Posterior vena cava (tissue), 2 donors: ENCODE data around the gene NHS. TPM values are rescaled to one million over a fixed set of nuclear protein-coding genes. Genes with fewer than 3 reads are reported as not detected.

Experiments
- DNase-seq: peaks from one replicate; pipeline ENCODE4 v3.0.0-alpha.2; 2020; ENCODE audit warnings: low spot score
- intact Hi-C, 2 donors: fragments of 100-400 bp; cut with DNase I; formaldehyde crosslinking; loops; one replicate each; pipeline versions ENCODE4 v1.14.1 to v1.14.2; 2022 to 2023
- total RNA-seq, 2 donors: library from RNA; stranded (reverse); fragmentation: NEBNext Ultra II Directional; extraction: Animal tissue kit (Norgen Biotek cat#: 25700); gene quantifications; one replicate each; pipeline ENCODE4 v1.2.1, GENCODE V29; 2021
- donor health status: DM: yes; HTN: yes; CAD: no.
- donor health status: DM: yes; HTN: yes; CAD: no.

The NHS gene
- total RNA-seq, 2 donors from 2014 or later = 11.1 to 12.2 TPM

DNA sequence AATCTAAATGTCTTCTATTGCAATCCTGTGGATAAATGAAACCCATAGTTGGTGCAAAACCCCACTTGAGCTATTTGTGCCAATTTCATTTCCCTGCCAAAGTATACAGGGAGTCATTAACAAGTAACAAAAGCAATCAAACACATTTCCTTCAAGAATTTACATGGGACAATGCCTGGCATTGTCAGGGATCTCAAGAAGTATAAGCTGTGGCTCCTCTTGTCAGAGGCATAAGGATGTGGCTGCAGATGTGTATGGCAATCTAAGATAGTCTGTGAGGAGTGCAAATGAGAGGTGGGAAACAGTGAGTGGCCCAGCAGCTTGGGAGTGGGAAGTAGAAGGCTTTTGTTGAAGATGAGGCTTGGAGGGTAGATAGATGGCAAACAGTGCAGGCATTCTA is 304.3 kb downstream of the NHS start:
- no peak for DNase-seq
- intact Hi-C loops = loop anchor here in 1 of 2 donors (2.0 kb wide), 1 partner anchor 18 kb away; no protein-coding TSS in a partner anchor

DNA sequence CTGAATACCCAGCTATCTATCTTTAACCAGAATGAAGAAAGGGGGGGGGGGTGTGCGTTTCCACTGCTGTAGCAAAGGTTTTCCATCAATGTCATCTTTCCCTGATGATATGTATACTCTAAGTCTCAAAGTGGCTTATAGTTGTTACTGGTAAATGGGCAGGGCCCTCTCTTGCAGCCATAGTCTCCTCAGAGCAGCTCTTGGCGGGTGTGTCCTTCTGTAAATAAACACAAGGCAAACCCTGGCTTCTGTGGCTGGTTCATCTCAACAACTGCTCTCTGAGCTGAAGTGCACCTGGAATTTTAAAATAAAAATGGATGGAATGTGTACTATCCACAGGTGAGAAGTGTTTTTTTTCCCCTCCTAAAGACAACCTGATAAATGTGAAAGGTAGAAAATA is 304.8 kb downstream of the NHS start:
- intact Hi-C loops = loop anchor here in 1 of 2 donors (2.0 kb wide), 1 partner anchor 17 kb away; no protein-coding TSS in a partner anchor
- DNase-seq = no peak

DNA sequence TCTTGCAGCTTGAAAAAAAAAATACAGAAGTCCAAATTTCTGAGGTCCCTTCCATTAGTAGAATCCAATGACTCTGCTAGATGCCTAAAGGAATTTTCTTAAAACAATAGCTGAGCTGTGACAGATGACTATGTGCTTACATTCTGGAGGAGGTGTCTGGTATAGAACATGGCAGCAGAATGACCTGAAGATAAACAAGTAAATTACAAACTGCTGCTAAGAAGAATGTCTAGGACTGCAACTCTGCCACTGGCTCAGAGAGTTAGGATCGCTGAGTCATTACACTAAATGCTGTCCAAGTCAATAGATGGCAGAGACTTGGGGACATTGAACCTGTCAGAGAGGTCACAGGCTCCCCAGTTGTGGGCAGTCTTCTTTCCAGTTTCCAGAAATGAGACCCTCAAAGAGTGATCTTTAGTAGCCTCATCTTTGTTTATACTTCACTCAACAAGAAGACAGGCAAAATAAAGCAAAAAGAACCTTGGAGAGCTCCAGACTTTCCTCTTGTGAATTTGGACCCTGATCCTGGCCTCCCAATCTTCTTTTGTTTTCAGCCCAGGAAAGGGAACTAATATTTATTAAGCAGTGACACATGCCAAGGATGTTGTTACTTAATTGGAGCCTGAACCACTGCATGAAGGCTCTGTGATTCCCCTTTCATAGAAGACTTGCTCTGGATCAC is 305.9 kb downstream of the NHS start:
- intact Hi-C loops = no loop called here

DNA sequence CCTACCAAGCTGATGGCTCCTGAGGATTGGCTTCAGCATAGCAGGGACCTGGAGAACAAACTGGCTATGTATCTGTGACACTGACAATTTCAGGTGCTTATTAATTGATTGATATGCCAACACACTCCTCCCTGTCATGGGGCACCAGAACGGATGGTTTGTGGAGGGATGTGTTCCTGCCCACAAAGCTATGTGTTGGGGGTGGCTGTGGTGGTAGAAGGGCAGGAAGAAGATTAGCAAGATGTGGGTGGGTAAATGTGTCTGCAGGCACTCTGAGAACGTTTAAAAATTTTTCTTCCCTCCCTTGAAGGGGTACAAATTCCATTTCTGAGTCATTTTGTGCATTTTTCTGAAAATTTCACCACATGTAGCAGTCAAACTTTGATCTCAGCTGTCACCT is 307.3 kb downstream of the NHS start:
- DNase-seq = no peak
- intact Hi-C loops = no loop called here

More for the DNA sequence above, 305.9 kb downstream of the NHS start:
- DNase-seq = no peak

DNA sequence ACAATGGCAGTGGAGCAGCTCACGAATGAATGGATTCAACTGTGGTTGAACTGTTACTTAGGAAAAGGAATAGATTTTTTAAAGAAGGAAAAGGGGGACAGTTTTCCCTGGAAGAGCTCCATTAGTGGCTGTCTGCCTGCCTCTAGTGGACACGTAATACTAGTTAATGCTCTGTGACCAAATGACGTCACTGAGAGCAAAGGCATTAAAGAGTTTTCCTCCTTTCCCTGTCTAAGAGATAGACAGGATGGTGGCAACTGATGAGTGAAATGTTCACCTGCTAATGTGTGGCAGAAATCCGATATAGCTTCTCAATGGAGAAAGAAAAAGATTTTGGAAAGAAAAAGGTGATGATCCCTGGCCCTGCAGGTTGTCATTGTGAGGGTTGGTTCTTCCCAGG is 310.0 kb downstream of the NHS start:
- intact Hi-C loops = no loop called here
- no peak for DNase-seq

- intact Hi-C loops = no loop called here
- no peak for DNase-seq
These were observed 312.6 kb downstream of the NHS start for GRCh38 chrX:17687648-17688047.

DNA sequence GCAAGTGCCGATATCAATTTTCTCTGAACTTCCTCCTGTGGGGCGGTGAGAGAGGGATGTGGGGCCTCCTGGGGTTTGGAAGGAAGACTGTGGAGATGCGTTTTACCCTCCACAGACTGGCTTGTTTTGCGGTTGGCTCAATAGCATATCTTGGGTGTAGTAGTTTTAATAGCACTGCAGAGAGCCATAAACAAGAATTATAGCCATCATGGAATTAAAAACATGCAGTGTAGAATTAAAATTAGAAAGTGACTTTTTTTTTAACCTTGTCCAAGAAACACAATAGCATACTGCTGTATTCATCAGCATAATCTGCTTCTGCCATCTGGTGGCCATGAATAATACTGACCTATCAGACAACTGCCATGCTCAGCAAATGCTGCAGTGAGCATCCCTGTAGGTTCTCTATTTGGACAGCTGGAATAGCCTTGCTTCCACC is 315.0 kb downstream of the NHS start:
- intact Hi-C loops = loop anchor here in 1 of 2 donors (5.0 kb wide), 1 partner anchor 448 kb away; no protein-coding TSS in a partner anchor
- DNase-seq = no peak

- intact Hi-C loops = loop anchor here in 1 of 2 donors (5.0 kb wide), 1 partner anchor 451 kb away; no protein-coding TSS in a partner anchor
- no peak for DNase-seq
These were observed 317.8 kb downstream of the NHS start for GRCh38 chrX:17692709-17693346.

- no peak for DNase-seq
- intact Hi-C loops = loop anchor here in 1 of 2 donors (2.0 kb wide), 1 partner anchor 18 kb away; no protein-coding TSS in a partner anchor
These were observed 322.2 kb downstream of the NHS start for GRCh38 chrX:17697191-17697590.

GRCh38 chrX:17700976-17701375 is 326.0 kb downstream of the NHS start:
- no peak for DNase-seq
- intact Hi-C loops = no loop called here

- DNase-seq = no peak
- intact Hi-C loops = no loop called here
These were observed 328.2 kb downstream of the NHS start for GRCh38 chrX:17703201-17703600.

GRCh38 chrX:17705211-17705610 is 330.2 kb downstream of the NHS start:
- no peak for DNase-seq
- intact Hi-C loops = no loop called here

DNA sequence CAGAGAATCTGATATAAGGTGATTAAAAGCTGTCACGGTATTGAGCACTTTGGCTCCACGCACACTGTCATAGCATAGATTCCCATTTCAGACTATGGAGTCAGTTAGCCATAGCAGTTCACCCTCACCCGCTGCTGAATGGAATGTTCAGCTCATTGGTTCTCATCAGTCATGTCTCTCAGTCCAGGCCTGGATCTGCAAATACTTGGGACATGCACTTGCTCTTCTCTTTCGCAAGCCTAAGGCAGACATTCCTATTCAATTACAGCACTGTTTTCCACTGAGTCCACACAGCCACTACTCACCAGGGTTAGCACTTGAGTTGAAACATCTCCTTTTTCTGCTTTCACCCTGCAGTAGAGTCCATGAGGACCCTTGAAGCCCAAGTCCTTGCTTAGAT is 331.7 kb downstream of the NHS start:
- no peak for DNase-seq
- intact Hi-C loops = no loop called here

GRCh38 chrX:17707731-17708130 is 332.7 kb downstream of the NHS start:
- no peak for DNase-seq
- intact Hi-C loops = no loop called here

DNA sequence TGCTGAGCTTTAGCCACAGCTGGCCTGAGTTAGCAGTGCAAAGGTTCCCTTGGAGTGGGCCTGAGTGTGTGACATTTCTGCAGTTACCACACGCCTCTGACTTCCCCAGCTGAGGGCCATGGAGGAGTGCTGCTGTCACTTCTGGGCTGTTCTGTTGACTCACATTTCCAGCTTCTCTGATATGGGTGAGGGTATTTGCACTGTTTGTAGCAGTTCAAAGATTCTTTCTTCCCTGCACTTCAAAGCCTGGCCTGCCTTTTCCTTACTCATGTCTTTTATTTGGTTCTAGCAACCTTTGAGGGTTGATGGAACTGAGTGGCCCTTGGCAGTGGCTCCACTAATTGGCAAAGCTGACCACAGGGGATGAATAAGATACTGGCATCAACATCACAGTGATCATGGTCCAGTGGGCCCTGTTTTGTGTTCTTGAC is 335.9 kb downstream of the NHS start:
- intact Hi-C loops = no loop called here
- no peak for DNase-seq

DNA sequence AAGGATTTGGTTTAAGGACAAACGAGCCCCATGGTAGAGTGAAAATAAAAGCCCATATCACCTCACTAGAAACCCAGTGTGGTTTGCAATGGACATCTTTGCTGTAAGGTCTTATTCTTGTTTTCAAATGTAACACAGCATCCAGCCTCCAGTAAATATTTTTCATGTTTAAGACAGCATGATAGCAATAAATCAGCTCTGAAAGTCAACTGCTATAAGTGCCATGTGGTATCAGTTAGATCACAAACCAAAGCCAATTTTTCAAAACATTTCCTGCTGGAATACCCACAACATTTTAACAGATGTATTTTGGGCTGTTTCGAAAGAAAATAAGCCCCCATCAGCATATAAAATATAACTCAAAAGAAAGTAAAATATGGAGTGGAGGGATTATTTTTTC is 338.3 kb downstream of the NHS start:
- DNase-seq = no peak
- intact Hi-C loops = no loop called here

DNA sequence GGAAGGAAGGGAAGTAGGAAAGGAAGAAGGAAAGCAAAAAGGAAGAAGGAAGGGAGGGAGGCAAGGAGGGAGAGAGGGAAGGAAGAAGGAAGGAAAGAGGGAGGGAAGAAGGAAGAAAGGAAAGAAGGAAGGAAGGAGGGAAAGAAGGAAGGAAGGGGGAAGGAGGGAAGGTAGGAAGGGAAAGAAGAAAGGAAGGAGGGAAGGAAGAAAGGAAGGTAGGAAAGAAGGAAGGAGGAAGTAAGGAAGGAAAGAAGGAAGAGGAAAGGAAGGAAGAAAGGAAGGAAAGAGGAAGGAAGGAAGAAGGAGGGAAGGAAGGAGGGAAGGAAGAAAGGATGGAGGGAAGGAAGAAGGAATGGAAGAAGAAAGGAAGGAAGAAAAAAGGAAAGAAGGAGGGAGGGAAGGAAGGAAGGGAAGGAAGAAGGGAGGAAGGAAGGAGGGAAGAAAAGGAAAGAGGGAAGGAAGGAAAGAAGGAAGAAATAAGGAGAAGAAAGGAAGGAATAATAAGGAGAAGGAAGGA is 343.7 kb downstream of the NHS start:
- no peak for DNase-seq
- intact Hi-C loops = no loop called here

- intact Hi-C loops = no loop called here
- DNase-seq = no peak
These were observed 344.7 kb downstream of the NHS start for GRCh38 chrX:17719711-17720110.

DNA sequence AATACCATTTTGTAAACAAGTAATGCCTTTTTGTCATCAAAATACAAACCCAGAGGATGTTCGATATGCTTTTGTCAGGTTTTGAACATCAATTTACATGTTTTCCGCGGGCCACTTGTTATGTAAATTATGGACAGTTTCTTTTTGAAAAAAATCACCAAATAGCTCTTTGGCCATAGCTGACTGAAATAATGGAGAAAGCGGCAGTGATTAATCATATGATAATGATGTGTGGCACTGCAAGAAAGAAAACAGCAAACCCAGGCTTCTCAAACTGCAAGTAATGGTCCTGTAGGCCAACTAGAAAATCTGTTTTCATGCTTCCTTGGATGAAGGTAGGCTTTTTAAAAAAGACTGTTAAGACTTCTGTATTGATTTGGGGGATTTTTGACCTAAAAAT is 346.7 kb downstream of the NHS start:
- intact Hi-C loops = no loop called here

GRCh38 chrX:17725181-17725580 is 350.2 kb downstream of the NHS start:
- intact Hi-C loops = no loop called here
- no peak for DNase-seq

More for the DNA sequence above, 346.7 kb downstream of the NHS start:
- no peak for DNase-seq
